Regular cardiac myocyte (primary cell): ENCODE data around the gene WDR18. TPM values are rescaled to one million over a fixed set of nuclear protein-coding genes. Genes with fewer than 3 reads are reported as not detected.

Experiments used
- total RNA-seq: library from RNA; depleted of rRNA; stranded (reverse); fragments of >200 nt; gene quantifications from 2 replicates; pipeline ENCODE4 v1.2.3, GENCODE V29; 2014

The WDR18 gene
- total RNA-seq: 36.1 and 64.8 TPM in 2 replicates

GRCh38 chr19:984165-984967 lies at the start of gene WDR18:
WDR18 (plus strand) TSS chr19:984345; CDS start chr19:984354, 9 bp downstream.

GRCh38 chr19:1000095-1000494 lies 15.9 kb downstream of the WDR18 start, which contains the start of gene GRIN3B:
GRIN3B (plus strand) TSS chr19:1000419; CDS start chr19:1000438, 19 bp downstream.

GRCh38 chr19:1020868-1021425 lies 36.8 kb downstream of the WDR18 start, which contains the start of gene TMEM259:
TMEM259 (minus strand) TSS chr19:1021123; CDS start chr19:1020996, 127 bp downstream.

GRCh38 chr19:1025960-1026782 lies 42.0 kb downstream of the WDR18 start, which contains the start of gene CNN2:
CNN2 (plus strand) TSS chr19:1026608; CDS start chr19:1026662, 54 bp downstream.

GRCh38 chr19:1039646-1040475 lies 55.7 kb downstream of the WDR18 start, which contains the start of gene ABCA7:
ABCA7 (plus strand) TSS chr19:1040107; CDS start chr19:1041362, 1,255 bp downstream.

Other genes starting within 250 kb of the WDR18 start
- gene MISP, start 233.2 kb upstream of the WDR18 start, total RNA-seq: 0.19 and 0.85 TPM in 2 replicates
- 56.9 and 163 TPM in 2 replicates for gene PTBP1, start 186.9 kb upstream of the WDR18 start, total RNA-seq
- 0.56 TPM in 1 of 2 replicates, not detected in the other for gene PLPPR3, start 162.4 kb upstream of the WDR18 start, total RNA-seq
- gene AZU1, start 156.5 kb upstream of the WDR18 start, total RNA-seq: not detected in 2 replicates
- gene PRTN3, start 143.3 kb upstream of the WDR18 start, total RNA-seq: not detected in 2 replicates
- gene ELANE, start 132.0 kb upstream of the WDR18 start, total RNA-seq: not detected in 2 replicates
- 0.38 and 4.5 TPM in 2 replicates for gene CFD, start 124.7 kb upstream of the WDR18 start, total RNA-seq
- gene MED16, start 91.2 kb upstream of the WDR18 start, total RNA-seq: 19.2 and 21.3 TPM in 2 replicates
- gene RNU6-9, start 90.9 kb upstream of the WDR18 start, total RNA-seq: not detected in 2 replicates
- gene R3HDM4, start 71.1 kb upstream of the WDR18 start, total RNA-seq: 18.3 and 18.4 TPM in 2 replicates
- gene KISS1R, start 67.0 kb upstream of the WDR18 start, total RNA-seq: 0.28 TPM in 1 of 2 replicates, not detected in the other
- 12.7 and 15.1 TPM in 2 replicates for gene ARID3A, start 58.3 kb upstream of the WDR18 start, total RNA-seq
- gene GRIN3B, start 16.1 kb downstream of the WDR18 start, total RNA-seq: under 0.01 TPM in 2 replicates
- 65.7 and 95.7 TPM in 2 replicates for gene TMEM259, start 36.8 kb downstream of the WDR18 start, total RNA-seq
- gene RNU6-2, start 37.2 kb downstream of the WDR18 start, total RNA-seq: not detected in 2 replicates
- 141 and 167 TPM in 2 replicates for gene CNN2, start 42.3 kb downstream of the WDR18 start, total RNA-seq
- 5.0 and 5.9 TPM in 2 replicates for gene ABCA7, start 55.8 kb downstream of the WDR18 start, total RNA-seq
- 1.7 and 2.0 TPM in 2 replicates for gene ARHGAP45, start 82.8 kb downstream of the WDR18 start, total RNA-seq
- gene POLR2E, start 111.0 kb downstream of the WDR18 start, total RNA-seq: 42.8 and 90.5 TPM in 2 replicates
- 187 and 281 TPM in 2 replicates for gene GPX4, start 119.6 kb downstream of the WDR18 start, total RNA-seq
- 34.1 and 40.3 TPM in 2 replicates for gene SBNO2, start 189.9 kb downstream of the WDR18 start, total RNA-seq
- gene STK11, start 221.4 kb downstream of the WDR18 start, total RNA-seq: 82.9 and 101 TPM in 2 replicates